Measurements from ENCODE around the gene TRIM24. TPM values are rescaled to one million over a fixed set of nuclear protein-coding genes. Genes with fewer than 3 reads are reported as not detected.

TRIM24 gene
- total RNA-seq, 2 donors from 2014 or later, result 4.7 to 9.1 TPM

DNA sequence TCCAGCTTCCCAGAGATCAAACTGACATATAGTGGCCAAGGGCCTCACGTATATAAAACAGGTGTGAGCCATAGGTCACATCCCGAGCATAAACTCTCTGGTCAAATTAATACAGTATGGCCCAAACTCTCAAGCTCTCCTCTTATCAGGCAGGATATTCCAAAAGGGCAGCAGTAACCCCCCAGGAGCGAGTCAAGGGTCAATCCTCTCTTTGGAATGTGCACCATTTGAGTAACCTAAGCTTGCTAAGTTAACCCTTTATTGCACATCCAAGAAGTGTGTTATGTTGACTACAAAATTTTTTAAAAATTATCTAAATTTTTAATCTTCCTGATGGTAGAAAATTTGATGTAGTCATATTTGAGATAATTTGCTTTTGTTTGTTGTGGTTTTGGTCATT, 4.5 kb upstream of the TRIM24 start:
- TF ChIP-seq, protein P1, sequence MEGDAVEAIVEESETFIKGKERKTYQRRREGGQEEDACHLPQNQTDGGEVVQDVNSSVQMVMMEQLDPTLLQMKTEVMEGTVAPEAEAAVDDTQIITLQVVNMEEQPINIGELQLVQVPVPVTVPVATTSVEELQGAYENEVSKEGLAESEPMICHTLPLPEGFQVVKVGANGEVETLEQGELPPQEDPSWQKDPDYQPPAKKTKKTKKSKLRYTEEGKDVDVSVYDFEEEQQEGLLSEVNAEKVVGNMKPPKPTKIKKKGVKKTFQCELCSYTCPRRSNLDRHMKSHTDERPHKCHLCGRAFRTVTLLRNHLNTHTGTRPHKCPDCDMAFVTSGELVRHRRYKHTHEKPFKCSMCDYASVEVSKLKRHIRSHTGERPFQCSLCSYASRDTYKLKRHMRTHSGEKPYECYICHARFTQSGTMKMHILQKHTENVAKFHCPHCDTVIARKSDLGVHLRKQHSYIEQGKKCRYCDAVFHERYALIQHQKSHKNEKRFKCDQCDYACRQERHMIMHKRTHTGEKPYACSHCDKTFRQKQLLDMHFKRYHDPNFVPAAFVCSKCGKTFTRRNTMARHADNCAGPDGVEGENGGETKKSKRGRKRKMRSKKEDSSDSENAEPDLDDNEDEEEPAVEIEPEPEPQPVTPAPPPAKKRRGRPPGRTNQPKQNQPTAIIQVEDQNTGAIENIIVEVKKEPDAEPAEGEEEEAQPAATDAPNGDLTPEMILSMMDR (IDR thresholded peaks at IDR 0.05), result no peak
- H3K27ac ChIP-seq, result no peak overlapping the region
- H3K27me3 ChIP-seq (replicated peaks; ENCODE audit: insufficient read depth), result no peaks in the 10 kb centered on the region
- H3K9me3 ChIP-seq, result no peaks in the 10 kb centered on the region
- no peak overlapping the region for H3K4me3 ChIP-seq
- ATAC-seq (ENCODE audit: insufficient number of reproducible peaks, low FRiP score, low read depth) (no peak), DNase-seq (ENCODE audit: low spot score) (no peak)
- peaks cover 0 to 6% of the 10 kb centered on the region in 2 donors for H3K4me1 ChIP-seq (ENCODE audit: control insufficient read depth in 1 of 2, low read depth in 2 of 2)
- no peaks in the 10 kb centered on the region for H3K36me3 ChIP-seq

DNA sequence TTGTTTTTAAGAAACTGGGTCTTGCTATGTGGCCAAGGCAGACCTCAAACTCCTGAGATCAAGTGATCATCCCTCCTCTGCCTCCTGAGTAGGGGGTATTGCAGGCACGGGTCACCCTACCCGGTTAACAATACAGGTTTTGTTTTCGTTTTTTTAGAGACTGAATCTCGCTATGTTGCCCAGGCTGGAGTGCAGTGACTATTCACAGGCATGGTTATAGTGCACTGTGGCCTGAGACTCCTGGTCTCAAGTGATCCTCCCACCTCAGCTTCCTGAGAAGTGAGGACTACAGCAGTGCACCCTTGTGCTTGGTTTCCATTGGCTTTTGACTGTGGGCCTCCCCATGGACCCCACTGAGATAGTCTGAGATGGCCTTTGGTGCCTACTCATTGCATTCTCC, 3.8 kb upstream of the TRIM24 start:
- H3K27ac ChIP-seq, result no peak overlapping the region
- no peaks in the 10 kb centered on the region for H3K36me3 ChIP-seq
- H3K9me3 ChIP-seq, result no peaks in the 10 kb centered on the region
- no peak overlapping the region for H3K4me3 ChIP-seq
- H3K4me1 ChIP-seq (ENCODE audit: control insufficient read depth in 1 of 2, low read depth in 2 of 2), result peaks cover 0 to 6% of the 10 kb centered on the region in 2 donors
- H3K27me3 ChIP-seq (replicated peaks; ENCODE audit: insufficient read depth), result no peaks in the 10 kb centered on the region
- TF ChIP-seq, protein P1 (IDR thresholded peaks at IDR 0.05), result no peak
- ATAC-seq (ENCODE audit: insufficient number of reproducible peaks, low FRiP score, low read depth) (no peak), DNase-seq (ENCODE audit: low spot score) (no peak)

DNA sequence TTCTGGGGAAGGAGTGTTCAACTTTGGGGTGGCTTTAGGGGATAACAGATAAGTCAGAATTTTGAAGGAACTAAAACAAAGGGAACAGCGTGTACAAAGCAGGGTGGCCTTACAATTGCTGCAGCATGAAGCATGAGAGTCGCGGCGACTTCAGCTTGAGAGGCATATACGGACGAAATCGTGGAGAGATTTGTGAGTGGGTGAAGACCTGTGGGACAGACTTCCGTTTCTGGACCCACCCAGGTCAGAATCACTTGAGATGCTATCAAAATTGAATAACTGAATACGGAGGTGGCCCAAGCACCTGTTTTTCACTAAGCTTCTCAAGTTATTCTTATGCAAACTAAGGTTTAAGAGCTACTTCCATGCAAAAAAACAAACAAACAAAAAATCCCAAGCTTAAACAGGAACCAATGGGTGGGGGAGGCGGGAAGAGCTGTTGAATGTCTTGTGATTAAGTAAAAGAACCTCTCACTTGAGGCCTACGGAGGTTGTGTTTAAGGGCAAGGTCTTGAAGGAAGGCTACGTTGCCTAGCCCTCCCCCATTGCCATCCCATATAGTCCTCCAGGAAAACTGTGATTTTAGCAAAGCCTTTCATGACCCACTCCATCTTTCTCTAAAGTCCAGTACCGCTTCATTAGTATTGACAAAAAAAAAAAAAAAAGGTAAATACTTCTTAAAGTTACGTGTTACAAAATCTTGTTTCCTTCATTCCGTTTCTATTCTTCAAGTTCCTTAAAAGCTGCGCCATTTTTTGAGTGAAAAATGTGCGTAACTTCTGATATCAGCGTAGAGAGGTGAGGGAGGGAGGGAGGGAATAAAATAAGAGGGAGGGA, 1.3 kb upstream of the TRIM24 start:
- TF ChIP-seq, protein P1 (IDR thresholded peaks at IDR 0.05), result no peak

DNA sequence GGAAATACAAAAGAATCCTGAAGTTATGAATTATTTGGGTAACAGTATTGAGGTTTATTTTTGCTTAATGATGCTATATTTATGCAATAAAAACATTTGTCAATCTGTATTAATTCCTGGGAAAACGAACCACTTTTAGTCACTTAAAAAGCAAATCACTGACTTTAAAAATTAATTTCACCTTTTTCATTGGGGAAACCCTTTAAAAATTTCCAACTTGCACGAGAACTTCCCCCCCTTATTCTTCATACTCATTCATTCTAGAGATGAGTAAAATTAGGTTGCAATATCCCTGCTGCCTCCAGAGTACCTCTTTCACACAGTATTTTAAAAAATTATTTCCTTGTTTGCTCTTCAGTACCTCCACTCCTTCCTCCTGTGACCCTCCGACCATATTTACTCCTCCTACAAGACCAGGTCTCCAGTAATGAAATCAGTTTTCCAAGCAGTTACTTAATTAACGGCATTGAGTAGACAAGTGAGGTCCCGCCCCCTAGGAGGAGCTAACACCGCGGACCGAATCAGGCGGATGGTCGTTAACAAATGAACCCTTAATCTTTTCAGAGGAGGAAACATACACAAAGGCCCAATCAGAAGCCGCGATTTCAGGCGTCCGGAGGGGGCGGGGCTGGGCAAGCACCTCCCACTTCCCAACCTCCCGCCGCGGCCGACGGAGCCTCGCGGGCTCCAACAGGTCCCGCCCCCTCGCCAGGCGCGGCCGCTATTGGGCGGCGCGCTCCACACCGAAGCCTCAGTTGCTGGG, 465 bp upstream of the TRIM24 start:
- TF ChIP-seq, protein P1 (IDR thresholded peaks at IDR 0.05), result peak; percentile 51
- ATAC-seq (ENCODE audit: insufficient number of reproducible peaks, low FRiP score, low read depth) (peak; percentile 98), DNase-seq (ENCODE audit: low spot score) (peak; percentile 87)
- H3K4me1 ChIP-seq (ENCODE audit: control insufficient read depth in 1 of 2, low read depth in 2 of 2), result peaks cover 7 to 16% of the 10 kb centered on the region in 2 donors
- no peaks in the 10 kb centered on the region for H3K36me3 ChIP-seq
- H3K27ac ChIP-seq, result no peak overlapping the region
- H3K9me3 ChIP-seq, result no peaks in the 10 kb centered on the region
- H3K4me3 ChIP-seq, result peak overlapping the region; percentile 67
- H3K27me3 ChIP-seq (replicated peaks; ENCODE audit: insufficient read depth), result no peaks in the 10 kb centered on the region

More for the DNA sequence above, 1.3 kb upstream of the TRIM24 start:
- no peak for DNase-seq (ENCODE audit: low spot score)
- Histone ChIP-seq H3K4me1 (ENCODE audit: control insufficient read depth in 1 of 2, low read depth in 2 of 2) (peaks cover 7 to 16% of the 10 kb centered on the region in 2 donors), H3K4me3 (peak overlapping the region; percentile 67), H3K36me3 (no peaks in the 10 kb centered on the region), H3K27ac (no peak overlapping the region), H3K9me3 (no peaks in the 10 kb centered on the region), H3K27me3 (replicated peaks; ENCODE audit: insufficient read depth) (no peaks in the 10 kb centered on the region)
- no peak for ATAC-seq (ENCODE audit: insufficient number of reproducible peaks, low FRiP score, low read depth)

Measured in thoracic aorta (tissue), 2 donors.